Measurements from ENCODE around the gene IFNL1. TPM values are rescaled to one million over a fixed set of nuclear protein-coding genes. Genes with fewer than 3 reads are reported as not detected.
"Not testable (repeated sequence)": the region's sequence is repeated elsewhere in the genome, so short reads cannot be mapped to it uniquely, and the experiment has no call there.

The IFNL1 gene
- total RNA-seq, 4 donors from 2014 or later = not detected

DNA sequence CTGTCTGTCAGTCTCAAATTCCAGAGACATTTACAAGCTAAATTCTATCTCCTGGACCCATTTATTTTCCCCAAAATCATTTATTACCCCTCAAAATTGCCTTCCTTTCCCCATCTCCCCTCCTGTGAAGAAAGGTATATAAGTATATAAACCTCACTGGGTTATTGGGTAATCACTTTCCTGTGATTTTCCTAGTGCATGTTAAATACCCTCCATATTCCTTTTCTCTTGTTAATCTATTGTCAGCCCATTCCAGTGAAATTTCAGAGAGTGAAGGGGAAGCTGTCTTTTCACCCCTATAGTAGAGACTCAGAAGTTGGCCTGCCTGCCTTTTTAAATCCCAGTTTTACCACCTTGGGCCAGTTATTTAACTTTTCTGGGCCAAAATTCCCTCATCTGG is 9.9 kb downstream of the IFNL1 start:
- no peaks in the 10 kb centered on the region for H3K9me3 ChIP-seq
- peaks cover 13% of the 10 kb centered on the region for H3K27me3 ChIP-seq
- H3K4me3 ChIP-seq (replicated peaks in 1 of 3) = no peak overlapping the region
- peaks cover 12 to 14% of the 10 kb centered on the region in 2 donors for H3K4me1 ChIP-seq
- no peaks in the 10 kb centered on the region for H3K36me3 ChIP-seq
- no peak overlapping the region for H3K27ac ChIP-seq
- intact Hi-C loops (cut with DNase I) = no loop called here
- no peak for DNase-seq
- TF ChIP-seq, protein P1, sequence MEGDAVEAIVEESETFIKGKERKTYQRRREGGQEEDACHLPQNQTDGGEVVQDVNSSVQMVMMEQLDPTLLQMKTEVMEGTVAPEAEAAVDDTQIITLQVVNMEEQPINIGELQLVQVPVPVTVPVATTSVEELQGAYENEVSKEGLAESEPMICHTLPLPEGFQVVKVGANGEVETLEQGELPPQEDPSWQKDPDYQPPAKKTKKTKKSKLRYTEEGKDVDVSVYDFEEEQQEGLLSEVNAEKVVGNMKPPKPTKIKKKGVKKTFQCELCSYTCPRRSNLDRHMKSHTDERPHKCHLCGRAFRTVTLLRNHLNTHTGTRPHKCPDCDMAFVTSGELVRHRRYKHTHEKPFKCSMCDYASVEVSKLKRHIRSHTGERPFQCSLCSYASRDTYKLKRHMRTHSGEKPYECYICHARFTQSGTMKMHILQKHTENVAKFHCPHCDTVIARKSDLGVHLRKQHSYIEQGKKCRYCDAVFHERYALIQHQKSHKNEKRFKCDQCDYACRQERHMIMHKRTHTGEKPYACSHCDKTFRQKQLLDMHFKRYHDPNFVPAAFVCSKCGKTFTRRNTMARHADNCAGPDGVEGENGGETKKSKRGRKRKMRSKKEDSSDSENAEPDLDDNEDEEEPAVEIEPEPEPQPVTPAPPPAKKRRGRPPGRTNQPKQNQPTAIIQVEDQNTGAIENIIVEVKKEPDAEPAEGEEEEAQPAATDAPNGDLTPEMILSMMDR (IDR thresholded peaks at IDR 0.05) = no peak
- no peak for TF ChIP-seq POLR2A (IDR thresholded peaks at IDR 0.05)

DNA sequence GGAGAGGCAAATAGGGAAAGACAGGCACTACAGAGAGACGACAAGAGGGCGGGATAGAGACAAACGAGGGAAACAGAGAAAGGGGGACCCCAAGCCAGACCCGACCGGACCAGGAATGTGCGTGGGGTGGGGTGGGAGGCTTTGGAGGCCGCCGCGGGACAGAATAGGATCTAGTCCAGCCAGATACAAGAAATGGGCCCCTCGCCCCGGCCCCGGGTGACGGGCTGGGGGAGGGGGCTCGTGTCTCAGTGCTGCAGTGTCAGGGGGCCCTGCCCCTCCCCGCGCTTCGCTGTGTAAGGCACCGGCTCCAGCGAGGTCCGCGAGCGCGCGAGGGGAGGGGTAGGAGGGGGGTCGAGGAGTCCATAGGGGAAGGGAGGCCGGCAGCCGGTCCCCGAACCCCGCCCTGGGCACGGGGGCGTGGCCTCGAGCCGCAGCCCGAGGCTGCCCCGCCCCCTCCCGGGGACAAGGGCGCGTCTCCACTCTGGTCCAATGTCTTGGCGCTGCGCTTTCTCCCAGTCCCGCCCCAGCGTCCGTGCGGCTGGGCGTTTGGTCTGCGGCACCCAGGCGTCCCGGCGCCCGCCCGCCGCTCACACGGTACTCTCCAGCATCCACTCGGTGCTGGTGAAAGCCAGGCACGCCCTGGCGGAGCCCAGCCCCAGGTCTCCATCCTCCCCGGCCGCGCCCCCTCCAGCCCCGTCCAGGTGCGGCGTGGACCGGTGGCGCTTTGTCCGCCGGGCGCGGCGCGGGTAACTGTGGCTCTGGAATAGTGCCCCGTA is 11.0 kb downstream of the IFNL1 start:
- no peak overlapping the region for H3K4me3 ChIP-seq (replicated peaks in 1 of 3)
- H3K27me3 ChIP-seq = peaks cover 13% of the 10 kb centered on the region
- DNase-seq = no peak
- intact Hi-C loops (cut with DNase I) = no loop called here
- no peaks in the 10 kb centered on the region for H3K9me3 ChIP-seq
- WGBS, 2 donors = 20 to 24% methylated on average over 16 to 24 of the region's 71 CpGs
- no peaks in the 10 kb centered on the region for H3K36me3 ChIP-seq
- H3K4me1 ChIP-seq = peaks cover 12 to 14% of the 10 kb centered on the region in 2 donors
- TF ChIP-seq, protein P1 (IDR thresholded peaks at IDR 0.05) = no peak
- no peak for TF ChIP-seq POLR2A (IDR thresholded peaks at IDR 0.05)
- H3K27ac ChIP-seq = no peak overlapping the region

DNA sequence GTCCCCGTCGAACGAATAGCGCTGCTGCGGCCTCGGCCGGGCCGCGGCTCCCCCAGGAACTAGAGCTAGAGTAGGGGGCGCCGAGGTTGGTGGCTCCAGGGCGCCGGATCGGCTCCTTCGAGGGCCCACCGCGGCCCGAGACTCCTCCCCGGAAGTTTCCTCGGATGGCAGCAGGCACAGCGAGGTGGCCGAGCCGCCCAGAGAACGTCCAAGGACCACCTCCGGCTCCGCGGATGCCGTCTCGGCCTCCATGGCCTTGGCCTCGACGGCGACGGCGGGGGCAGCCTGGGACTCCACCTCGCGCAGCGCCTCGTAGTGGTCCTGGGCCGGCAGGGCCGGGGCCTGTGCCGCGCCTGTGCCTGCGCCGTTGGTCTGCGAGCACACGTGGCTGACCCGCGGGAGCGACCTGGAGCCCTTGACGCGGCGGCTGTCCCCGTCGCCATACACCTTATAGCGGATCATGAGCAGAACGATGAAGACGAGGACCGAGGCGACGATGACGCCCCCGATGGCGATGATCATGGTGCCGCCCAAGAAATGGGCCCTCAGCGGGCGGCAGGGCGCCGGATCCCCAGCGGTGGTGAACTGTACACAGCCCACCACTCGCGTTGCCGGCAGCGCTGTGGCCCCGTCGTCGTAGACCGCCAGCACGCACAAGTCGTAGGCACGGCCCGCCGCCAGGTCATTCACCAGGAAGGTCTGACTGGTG is 11.8 kb downstream of the IFNL1 start:
- Histone ChIP-seq H3K9me3 (no peaks in the 10 kb centered on the region), H3K4me3 (replicated peaks in 1 of 3) (no peak overlapping the region), H3K4me1 (peaks cover 12 to 14% of the 10 kb centered on the region in 2 donors), H3K27ac (no peak overlapping the region), H3K36me3 (no peaks in the 10 kb centered on the region), H3K27me3 (peaks cover 13% of the 10 kb centered on the region)
- intact Hi-C loops (cut with DNase I) = no loop called here
- TF ChIP-seq, protein P1 (IDR thresholded peaks at IDR 0.05) = no peak
- TF ChIP-seq POLR2A (IDR thresholded peaks at IDR 0.05) = no peak
- DNase-seq = no peak
- WGBS, 2 donors = 10 to 24% methylated on average over 11 to 12 of the region's 82 CpGs

DNA sequence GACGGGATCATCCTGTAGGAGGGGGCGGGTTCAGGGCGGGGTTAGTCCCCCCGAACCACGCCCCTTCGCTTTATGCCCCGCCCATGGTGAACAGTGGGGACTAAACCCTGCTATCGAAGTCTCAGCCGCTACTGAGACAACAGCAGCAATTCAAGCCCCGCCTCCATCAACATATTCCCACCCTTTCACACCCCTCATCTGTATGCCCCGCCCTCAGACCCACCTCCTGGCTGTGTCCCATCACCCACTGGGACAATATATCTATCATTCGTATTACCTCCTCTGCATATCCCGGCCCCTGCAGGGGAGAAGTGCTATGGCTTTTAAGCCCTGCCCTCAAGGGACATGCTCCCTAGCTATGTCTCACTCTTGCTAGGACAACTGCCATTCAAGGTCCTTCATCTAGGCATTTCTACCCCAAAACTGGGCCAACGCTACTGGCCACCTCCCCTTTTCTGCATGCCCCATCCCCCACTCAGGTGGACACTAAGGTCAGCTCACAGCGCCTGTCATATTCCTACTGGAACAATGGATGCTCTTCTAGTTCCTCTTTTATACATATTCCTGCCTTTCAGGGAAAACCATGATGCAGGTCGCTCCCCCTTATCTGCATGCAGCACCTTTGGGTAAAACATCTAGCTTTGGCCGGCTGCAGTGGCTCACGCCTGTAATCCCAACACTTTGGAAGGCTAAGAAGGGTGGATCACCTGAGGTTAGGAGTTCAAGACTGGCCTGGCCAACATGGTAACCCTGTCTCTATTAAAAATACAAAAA is 12.5 kb downstream of the IFNL1 start:
- WGBS, 2 donors = 47 to 54% methylated on average over 16 to 18 of the region's 18 CpGs
- no peak for DNase-seq
- TF ChIP-seq, protein P1 (IDR thresholded peaks at IDR 0.05) = no peak
- no peak for TF ChIP-seq POLR2A (IDR thresholded peaks at IDR 0.05)
- no peaks in the 10 kb centered on the region for H3K36me3 ChIP-seq
- peaks cover 12 to 14% of the 10 kb centered on the region in 2 donors for H3K4me1 ChIP-seq
- H3K27ac ChIP-seq = no peak overlapping the region
- no peaks in the 10 kb centered on the region for H3K9me3 ChIP-seq
- intact Hi-C loops (cut with DNase I) = no loop called here
- H3K4me3 ChIP-seq (replicated peaks in 1 of 3) = no peak overlapping the region
- H3K27me3 ChIP-seq = peaks cover 13% of the 10 kb centered on the region

DNA sequence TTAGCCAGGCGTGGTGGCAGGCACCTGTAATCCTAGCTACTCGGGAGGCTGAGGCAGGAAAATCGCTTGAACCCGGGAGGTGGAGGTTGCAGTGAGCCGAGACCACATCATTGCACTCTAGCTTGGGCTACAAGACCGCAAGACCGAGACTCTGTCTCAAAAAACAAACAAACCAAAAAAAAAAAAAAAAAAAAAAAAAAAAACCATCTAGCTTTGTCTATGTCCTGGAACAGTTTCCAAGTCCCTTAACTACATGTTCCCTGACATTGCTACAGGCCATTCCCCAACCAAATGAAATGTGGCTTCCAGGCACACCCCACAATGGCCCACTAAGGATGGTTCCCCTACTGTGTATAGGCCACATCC is 13.1 kb downstream of the IFNL1 start:
- 95 to 99% methylated on average over 7 of the region's 7 CpGs for WGBS, 2 donors
- H3K36me3 ChIP-seq; intact Hi-C loops (cut with DNase I); DNase-seq; H3K27ac ChIP-seq; H3K4me3 ChIP-seq (replicated peaks in 1 of 3); H3K9me3 ChIP-seq: not testable (repeated sequence)
- Histone ChIP-seq H3K27me3 (peaks cover 13% of the 10 kb centered on the region), H3K4me1 (peaks cover 12 to 14% of the 10 kb centered on the region in 2 donors)

Measured in thyroid gland (tissue), 4 donors.